GM10266 (cell line): ENCODE measurements around the gene ZACN.

ENCODE experiments used
- DNase-seq: peaks from one replicate; pipeline ENCODE4 v3.0.0; 2012; ENCODE audit errors: extremely low spot score
- TF ChIP-seq, protein P1 (sequence below): IDR thresholded peaks from 2 replicates; pipeline ENCODE4 v1.5.1; 2012; ENCODE audit warnings: mild to moderate bottlenecking, low read depth; ENCODE audit not compliant: control insufficient read depth, insufficient read depth; ENCODE audit errors: missing control alignments

Gene ZACN

DNA sequence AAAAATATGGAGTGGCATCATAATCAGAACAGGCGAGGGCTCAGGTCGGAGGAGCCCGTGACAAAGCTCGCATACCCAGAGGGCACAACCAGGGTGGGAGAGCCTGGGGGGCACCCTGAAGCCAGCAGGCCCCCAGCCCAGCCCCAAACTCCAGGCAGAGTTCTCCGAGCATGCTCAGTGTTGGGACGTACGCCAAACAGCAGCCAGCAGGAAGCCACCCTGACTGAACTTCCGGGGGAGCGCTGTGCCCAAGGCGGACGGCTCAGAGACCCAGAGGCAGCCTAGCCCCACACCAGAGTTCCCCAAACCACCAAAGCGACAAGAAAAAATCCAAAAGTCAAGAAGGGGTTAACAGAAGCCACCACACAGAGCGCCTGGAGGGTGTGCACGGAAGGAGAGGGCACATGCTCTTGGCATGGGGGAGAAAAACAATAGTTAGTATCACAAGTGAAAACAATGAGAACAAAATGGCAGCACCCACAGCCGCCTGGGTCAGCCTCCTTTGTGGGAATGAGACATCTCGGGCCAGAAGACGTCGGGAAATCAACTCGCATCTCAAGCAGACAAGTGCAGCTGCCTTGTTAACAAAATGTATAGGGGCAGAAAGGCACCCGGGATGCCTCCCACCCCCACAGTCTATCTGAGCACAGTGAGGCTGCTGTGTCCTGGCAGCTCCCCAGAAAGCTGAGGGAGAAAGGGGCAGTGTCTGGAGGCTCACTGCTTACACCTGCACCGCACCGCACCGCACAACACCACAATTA lies 12.7 kb downstream of the ZACN start:
- DNase-seq = no peak
- TF ChIP-seq, protein P1, sequence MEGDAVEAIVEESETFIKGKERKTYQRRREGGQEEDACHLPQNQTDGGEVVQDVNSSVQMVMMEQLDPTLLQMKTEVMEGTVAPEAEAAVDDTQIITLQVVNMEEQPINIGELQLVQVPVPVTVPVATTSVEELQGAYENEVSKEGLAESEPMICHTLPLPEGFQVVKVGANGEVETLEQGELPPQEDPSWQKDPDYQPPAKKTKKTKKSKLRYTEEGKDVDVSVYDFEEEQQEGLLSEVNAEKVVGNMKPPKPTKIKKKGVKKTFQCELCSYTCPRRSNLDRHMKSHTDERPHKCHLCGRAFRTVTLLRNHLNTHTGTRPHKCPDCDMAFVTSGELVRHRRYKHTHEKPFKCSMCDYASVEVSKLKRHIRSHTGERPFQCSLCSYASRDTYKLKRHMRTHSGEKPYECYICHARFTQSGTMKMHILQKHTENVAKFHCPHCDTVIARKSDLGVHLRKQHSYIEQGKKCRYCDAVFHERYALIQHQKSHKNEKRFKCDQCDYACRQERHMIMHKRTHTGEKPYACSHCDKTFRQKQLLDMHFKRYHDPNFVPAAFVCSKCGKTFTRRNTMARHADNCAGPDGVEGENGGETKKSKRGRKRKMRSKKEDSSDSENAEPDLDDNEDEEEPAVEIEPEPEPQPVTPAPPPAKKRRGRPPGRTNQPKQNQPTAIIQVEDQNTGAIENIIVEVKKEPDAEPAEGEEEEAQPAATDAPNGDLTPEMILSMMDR = no peak

DNA sequence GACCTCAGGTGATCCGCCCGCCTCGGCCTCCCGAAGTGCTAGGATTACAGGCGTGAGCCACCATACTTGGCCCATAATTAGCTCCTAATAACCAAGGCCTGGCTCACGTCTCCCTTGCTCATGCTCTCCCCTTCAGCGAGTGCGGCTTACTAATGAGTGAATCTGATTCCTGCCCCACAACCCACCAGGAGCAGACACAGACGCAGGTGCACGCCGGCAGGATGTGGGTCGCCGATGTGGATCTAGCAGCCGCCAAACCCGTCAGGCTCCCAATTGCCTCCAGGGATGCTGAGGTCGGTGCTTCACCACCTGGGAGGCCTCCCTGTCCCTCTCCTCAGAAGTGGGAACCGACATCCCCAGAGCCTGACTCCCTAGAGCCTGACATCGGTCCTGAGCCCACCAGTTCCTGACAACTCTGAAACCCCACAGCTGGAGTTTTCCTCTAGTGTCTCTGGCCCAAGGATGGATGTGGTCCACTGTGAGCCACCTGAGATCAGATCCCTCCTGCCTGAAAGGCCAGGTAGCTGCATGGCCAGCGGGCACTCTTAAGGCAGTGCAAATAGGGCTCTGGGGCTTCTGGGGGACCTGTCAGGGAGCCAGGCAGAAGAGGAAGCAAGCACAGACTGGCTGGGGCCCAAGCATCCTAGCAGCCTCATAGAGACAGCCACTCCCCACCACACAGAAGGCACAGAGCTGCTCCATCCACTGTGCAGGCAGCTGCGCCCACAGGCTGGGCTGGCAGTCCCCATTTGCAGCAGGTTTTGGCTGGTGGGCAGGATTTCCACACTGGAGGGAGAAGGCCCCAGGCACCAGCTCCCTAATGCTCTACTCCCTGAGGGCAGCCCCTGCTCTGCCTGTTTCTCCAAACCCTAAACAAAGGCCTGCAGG lies 13.8 kb downstream of the ZACN start:
- DNase-seq = no peak
- TF ChIP-seq, protein P1 = no peak

DNA sequence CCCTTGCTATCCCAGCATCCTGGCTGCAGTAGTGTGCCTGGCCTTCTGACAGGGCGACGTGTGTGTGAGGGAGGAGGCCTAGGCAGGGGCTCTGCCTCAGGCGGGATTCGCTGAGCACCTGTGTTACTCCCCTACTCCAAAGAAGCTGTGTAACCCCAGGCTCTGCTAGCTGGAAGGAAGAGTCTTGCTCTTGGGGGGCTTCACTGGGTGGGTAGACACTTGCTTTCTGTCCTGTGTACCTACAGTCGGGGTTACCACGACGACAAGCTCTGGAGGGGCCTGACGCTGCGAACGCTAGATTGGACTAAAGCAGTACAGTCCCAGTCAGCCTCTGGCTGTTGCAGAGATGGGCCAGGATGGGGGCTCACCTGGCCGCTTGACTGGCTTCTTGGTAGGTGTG lies 15.1 kb downstream of the ZACN start:
- TF ChIP-seq, protein P1 = no peak
- DNase-seq = no peak

DNA sequence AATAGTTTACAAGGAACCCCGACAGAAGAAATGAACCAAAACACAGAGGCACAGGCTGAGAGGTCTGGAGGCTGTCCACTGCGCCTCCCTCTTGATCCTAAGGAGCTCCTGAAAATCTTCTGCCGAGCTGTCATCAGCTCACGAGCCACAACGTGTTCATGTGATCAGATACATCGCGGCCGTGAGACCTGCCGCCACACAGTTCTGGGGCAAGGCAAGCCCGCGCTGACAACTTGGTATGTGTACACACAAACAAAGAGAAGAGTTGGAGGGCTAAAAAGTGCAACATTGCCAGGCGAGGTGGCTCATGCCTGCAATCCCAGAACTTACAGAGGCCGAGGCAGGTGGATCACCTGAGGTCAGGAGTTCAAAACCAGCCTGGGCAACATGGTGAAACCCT lies 17.0 kb downstream of the ZACN start:
- no peak for DNase-seq
- TF ChIP-seq, protein P1 = no peak

DNA sequence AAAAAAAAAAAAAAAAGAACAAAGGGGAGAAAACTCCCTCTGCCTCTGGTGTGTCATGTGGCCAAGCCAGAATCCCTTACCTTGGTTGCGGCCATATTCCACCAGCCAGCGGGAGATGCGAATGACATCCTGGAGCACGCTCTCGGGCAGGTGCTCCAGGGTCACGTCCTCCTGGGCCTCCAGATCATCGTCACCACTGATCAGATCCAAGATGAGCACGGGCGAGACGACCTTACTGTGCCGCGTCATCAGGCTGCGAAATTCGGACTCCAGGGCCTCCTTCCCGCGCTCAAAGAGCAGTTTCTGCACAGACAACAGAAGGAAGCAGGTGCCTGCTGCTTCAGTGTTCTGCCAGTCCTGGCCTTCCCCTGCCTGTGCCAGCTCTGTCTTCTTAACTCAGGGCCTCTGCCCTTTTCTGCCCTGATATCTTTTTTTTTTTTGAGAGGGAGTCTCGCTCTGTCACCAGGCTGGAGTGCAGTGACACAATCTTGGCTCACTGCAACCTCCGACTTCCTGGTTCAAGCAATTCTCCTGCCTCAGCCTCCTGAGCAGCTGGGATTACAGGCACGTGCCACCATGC lies 18.8 kb downstream of the ZACN start:
- DNase-seq = no peak
- TF ChIP-seq, protein P1 = no peak

DNA sequence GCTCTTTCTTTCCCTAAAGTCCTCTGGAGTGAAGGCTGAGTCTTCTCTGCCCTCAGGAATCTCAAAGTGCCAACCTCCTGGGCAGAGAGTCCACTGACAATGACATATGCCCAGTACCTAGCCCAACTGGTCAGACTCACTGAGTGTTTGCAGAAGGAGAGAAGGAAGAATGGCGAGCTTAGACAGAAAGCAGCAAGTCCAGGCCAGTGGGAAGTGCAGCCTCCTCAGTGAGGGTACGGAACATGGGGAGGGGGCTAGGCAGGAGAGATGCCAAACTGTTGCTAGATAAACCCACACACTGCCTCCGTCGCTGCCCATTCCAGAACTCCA lies 23.9 kb downstream of the ZACN start:
- TF ChIP-seq, protein P1 = no peak
- no peak for DNase-seq
